SK-N-SH (cell line): ENCODE results near the gene CR1. TPM values are rescaled to one million over a fixed set of nuclear protein-coding genes. Genes with fewer than 3 reads are reported as not detected.

ENCODE experiments used
- CTCF ChIA-PET: fragments of 300-600, 350-600 bp; formaldehyde crosslinking; extraction: SDS; loops from one replicate; lab custom pipeline; 2021; lab: Yijun Ruan, JAX
- POLR2A ChIA-PET: fragments of 350-600 bp; sonication (Branson Sonifier 250); formaldehyde crosslinking; extraction: SDS; loops from one replicate; lab custom pipeline; 2020; ENCODE audit warnings: antibody characterized with exemption, inconsistent platforms; lab: Yijun Ruan, JAX
- DNase-seq: peaks from one replicate; pipeline ENCODE4 v3.0.0; 2012
- H2AFZ ChIP-seq: fragments of 200-600 bp; sonication (generic); 2 replicates; pipeline ENCODE4 v1.8.1; 2016; ENCODE audit warnings: antibody characterized with exemption, mild to moderate bottlenecking, low read depth
- H3F3A ChIP-seq: fragments of 200-600 bp; sonication (generic); replicated peaks from 2 replicates; pipeline ENCODE3; 2016; ENCODE audit warnings: antibody characterized with exemption, mild to moderate bottlenecking; ENCODE audit not compliant: insufficient read depth
- H3K27ac ChIP-seq, 2 experiments: fragments of 200-500 bp in 1 of 2; fragments of 200-600 bp in 1 of 2; sonication (Bioruptor generic) in 1 of 2; sonication (generic), shearing (Covaris generic) in 1 of 2; 2 replicates each; pipeline versions ENCODE4 v1.5.1 to v1.6.1; 2014 to 2016; ENCODE audit warnings: low read depth in 2 of 2, inconsistent platforms in 1 of 2, low read length in 1 of 2, mild to moderate bottlenecking in 1 of 2, mixed read lengths in 1 of 2
- H3K27me3 ChIP-seq: fragments of 200-600 bp; sonication (generic), shearing (Covaris generic); 2 replicates; pipeline ENCODE4 v1.6.1; 2016; ENCODE audit warnings: mixed run types; ENCODE audit not compliant: insufficient read depth
- H3K36me3 ChIP-seq, 2 experiments: fragments of 200-500 bp in 1 of 2; fragments of 200-600 bp in 1 of 2; sonication (Bioruptor generic) in 1 of 2; sonication (generic) in 1 of 2; replicated peaks in 1 of 2; 2 replicates each; pipeline versions ENCODE3 to v1.5.1; 2014 to 2016; ENCODE audit warnings: low read length in 1 of 2, mild to moderate bottlenecking in 1 of 2; ENCODE audit not compliant: insufficient read depth in 2 of 2, control insufficient read depth in 1 of 2
- H3K4me1 ChIP-seq, 2 experiments: fragments of 200-500 bp in 1 of 2; fragments of 200-600 bp in 1 of 2; sonication (Bioruptor generic) in 1 of 2; sonication (generic), shearing (Covaris generic) in 1 of 2; 2 replicates each; pipeline versions ENCODE4 v1.5.1 to v1.6.1; 2014 to 2016; ENCODE audit warnings: low read depth in 1 of 2, low read length in 1 of 2, mixed run types in 1 of 2; ENCODE audit not compliant: insufficient read depth in 2 of 2, control insufficient read depth in 1 of 2
- H3K4me2 ChIP-seq: fragments of 200-600 bp; sonication (generic), shearing (Covaris generic); 2 replicates; pipeline ENCODE4 v1.6.1; 2017; ENCODE audit warnings: mixed run types
- H3K4me3 ChIP-seq, 2 experiments: fragments of 200-500 bp in 1 of 2; fragments of 200-600 bp in 1 of 2; sonication (Bioruptor generic) in 1 of 2; sonication (generic), shearing (Covaris generic) in 1 of 2; 2 replicates each; pipeline versions ENCODE4 v1.5.1 to v1.8.1; 2014 to 2016; ENCODE audit warnings: low read depth in 2 of 2, inconsistent platforms in 1 of 2, low read length in 1 of 2, mild to moderate bottlenecking in 1 of 2, mixed read lengths in 1 of 2, moderate library complexity in 1 of 2
- H3K79me2 ChIP-seq: fragments of 200-600 bp; sonication (generic); 2 replicates; pipeline ENCODE4 v1.8.1; 2017; ENCODE audit warnings: mild to moderate bottlenecking; ENCODE audit not compliant: insufficient read depth
- H3K9ac ChIP-seq: fragments of 200-600 bp; sonication (generic); 2 replicates; pipeline ENCODE4 v1.6.1; 2017; ENCODE audit warnings: mixed run types
- H3K9me2 ChIP-seq: fragments of 200-600 bp; sonication (generic); 2 replicates; pipeline ENCODE4 v1.6.1; 2017; ENCODE audit warnings: mixed run types
- H3K9me3 ChIP-seq: fragments of 200-600 bp; sonication (generic); 2 replicates; pipeline ENCODE4 v1.6.1; 2017; ENCODE audit warnings: mixed run types, mild to moderate bottlenecking, moderate library complexity
- H4K20me1 ChIP-seq: fragments of 200-600 bp; sonication (generic); 2 replicates; pipeline ENCODE4 v1.6.1; 2017; ENCODE audit warnings: mild to moderate bottlenecking, mixed run types; ENCODE audit not compliant: insufficient read depth
- ELF1 ChIP-seq: IDR thresholded peaks from 2 replicates; pipeline ENCODE4 v1.4.0; 2012
- FOSL2 ChIP-seq: IDR thresholded peaks from 2 replicates; pipeline ENCODE4 v1.4.0; 2012; ENCODE audit warnings: low read depth, mild to moderate bottlenecking, moderate library complexity, borderline replicate concordance
- MXI1 ChIP-seq: IDR thresholded peaks from 2 replicates; pipeline ENCODE4 v1.6.1; 2012; ENCODE audit warnings: mild to moderate bottlenecking, low read depth, low read length, improper control_type of control experiment
- NRF1 ChIP-seq: IDR thresholded peaks from 2 replicates; pipeline ENCODE4 v1.6.1; 2012; ENCODE audit warnings: low read depth, mild to moderate bottlenecking, low read length
- REST ChIP-seq: IDR thresholded peaks from 2 replicates; pipeline ENCODE4 v1.6.1; 2012; ENCODE audit warnings: mild to moderate bottlenecking, low read depth, low read length, moderate library complexity
- RFX5 ChIP-seq: IDR thresholded peaks from 2 replicates; pipeline ENCODE4 v1.6.1; 2012; ENCODE audit warnings: mild to moderate bottlenecking, improper control_type of control experiment, low read length
- SIN3A ChIP-seq: IDR thresholded peaks from 2 replicates; pipeline ENCODE4 v1.6.1; 2012; ENCODE audit warnings: low read depth, mild to moderate bottlenecking, low read length, moderate library complexity, borderline replicate concordance
- SMC3 ChIP-seq: IDR thresholded peaks from 2 replicates; pipeline ENCODE4 v1.6.1; 2012; ENCODE audit warnings: low read depth, low read length, improper control_type of control experiment
- TAF1 ChIP-seq: IDR thresholded peaks from 2 replicates; pipeline ENCODE4 v1.6.1; 2012; ENCODE audit warnings: low read depth, mild to moderate bottlenecking, low read length, moderate library complexity, borderline replicate concordance
- USF1 ChIP-seq: IDR thresholded peaks from 2 replicates; pipeline ENCODE4 v1.4.0; 2012; ENCODE audit warnings: low read depth, borderline replicate concordance
- YY1 ChIP-seq: IDR thresholded peaks from 2 replicates; pipeline ENCODE4 v1.4.0; 2012; ENCODE audit warnings: low read depth, mild to moderate bottlenecking
- ZBTB33 ChIP-seq: IDR thresholded peaks from 2 replicates; pipeline ENCODE4 v1.4.0; 2012; ENCODE audit warnings: low read depth, borderline replicate concordance
- WGBS: methylation state at CpG from one replicate; pipeline ENCODE4 v1.1.6; 2017; ENCODE audit warnings: low lambda C conversion rate; 5-methylcytosine and 5-hydroxymethylcytosine counted together
- polyA plus RNA-seq, 3 experiments: library from polyadenylated mRNA; depleted of rRNA; stranded (reverse); fragments of >200 nt; gene quantifications; 2 replicates each; pipeline ENCODE4 v1.2.3, GENCODE V29; 2012

Gene CR1
- polyA plus RNA-seq, 1 of the 3 experiments (the other 2 are of a cell fraction), result not detected

GRCh38 chr1:207461649-207462048 is 34.3 kb upstream of the CR1 start:
- no peaks in the 10 kb centered on the region for H3F3A ChIP-seq
- H3K27me3 ChIP-seq, result no peaks in the 10 kb centered on the region
- WGBS, result 0% methylated on average over 1 of the region's 1 CpG
- no peaks in the 10 kb centered on the region for H3K36me3 ChIP-seq
- no peak for TF ChIP-seq SIN3A
- no peak for TF ChIP-seq SMC3
- no peak for TF ChIP-seq ELF1
- TF ChIP-seq YY1, result no peak
- TF ChIP-seq RFX5, result no peak
- no peak for TF ChIP-seq REST
- no peak for TF ChIP-seq NRF1
- no peak for TF ChIP-seq FOSL2
- no peak for TF ChIP-seq USF1
- no peak for TF ChIP-seq MXI1
- no peaks in the 10 kb centered on the region for H3K9me3 ChIP-seq
- H2AFZ ChIP-seq, result no peak overlapping the region
- ChIA-PET CTCF (no interaction called here), POLR2A (no interaction called here)
- H3K4me3 ChIP-seq, result no peak overlapping the region
- no peak overlapping the region for H3K4me2 ChIP-seq
- DNase-seq, result no peak
- H3K79me2 ChIP-seq, result no peaks in the 10 kb centered on the region
- no peaks in the 10 kb centered on the region for H3K4me1 ChIP-seq
- H3K9me2 ChIP-seq, result no peaks in the 10 kb centered on the region
- H3K27ac ChIP-seq, result no peak overlapping the region
- H3K9ac ChIP-seq, result no peak overlapping the region
- H4K20me1 ChIP-seq, result no peaks in the 10 kb centered on the region

GRCh38 chr1:207462535-207462934 is 33.4 kb upstream of the CR1 start:
- ChIA-PET CTCF (no interaction called here), POLR2A (no interaction called here)
- no peak for DNase-seq
- Histone ChIP-seq H3K4me1 (no peaks in the 10 kb centered on the region), H3F3A (no peaks in the 10 kb centered on the region), H3K36me3 (no peaks in the 10 kb centered on the region), H3K4me3 (no peak overlapping the region), H3K9ac (no peak overlapping the region), H3K27ac (no peak overlapping the region), H3K9me3 (no peaks in the 10 kb centered on the region), H3K27me3 (no peaks in the 10 kb centered on the region), H3K4me2 (no peak overlapping the region), H2AFZ (no peak overlapping the region), H4K20me1 (no peaks in the 10 kb centered on the region), H3K79me2 (no peaks in the 10 kb centered on the region), H3K9me2 (no peaks in the 10 kb centered on the region)
- TF ChIP-seq TAF1, result no peak
- no peak for TF ChIP-seq FOSL2
- TF ChIP-seq ZBTB33, result no peak
